Fibroblast of the conjunctiva (primary cell): ENCODE data around the gene CHRNA4.

Experiments
- DNase-seq: peaks from one replicate; pipeline ENCODE4 v3.0.0-alpha.2; 2010; ENCODE audit warnings: low read depth

CHRNA4 gene

DNA sequence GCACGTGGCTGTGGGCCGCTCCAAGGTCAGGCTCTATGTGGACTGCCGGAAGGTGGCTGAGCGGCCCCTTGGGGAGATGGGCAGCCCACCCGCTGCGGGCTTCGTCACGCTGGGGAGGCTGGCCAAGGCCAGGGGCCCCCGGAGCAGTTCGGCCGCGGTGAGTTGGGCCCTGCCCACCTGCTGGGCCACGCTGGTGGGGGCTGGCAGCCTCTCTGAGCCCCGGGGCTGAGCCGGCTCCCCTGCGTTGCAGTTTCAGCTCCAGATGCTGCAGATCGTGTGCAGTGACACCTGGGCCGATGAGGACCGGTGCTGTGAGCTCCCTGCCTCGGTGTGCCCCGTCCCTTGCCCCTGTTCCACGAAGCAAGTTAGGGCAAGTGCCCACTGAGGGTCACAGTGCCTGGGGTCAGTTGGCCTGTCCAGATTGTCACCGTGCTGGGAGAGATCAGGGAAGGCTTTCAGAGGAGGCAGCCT is 41.1 kb downstream of the CHRNA4 start:
- no peak for DNase-seq

DNA sequence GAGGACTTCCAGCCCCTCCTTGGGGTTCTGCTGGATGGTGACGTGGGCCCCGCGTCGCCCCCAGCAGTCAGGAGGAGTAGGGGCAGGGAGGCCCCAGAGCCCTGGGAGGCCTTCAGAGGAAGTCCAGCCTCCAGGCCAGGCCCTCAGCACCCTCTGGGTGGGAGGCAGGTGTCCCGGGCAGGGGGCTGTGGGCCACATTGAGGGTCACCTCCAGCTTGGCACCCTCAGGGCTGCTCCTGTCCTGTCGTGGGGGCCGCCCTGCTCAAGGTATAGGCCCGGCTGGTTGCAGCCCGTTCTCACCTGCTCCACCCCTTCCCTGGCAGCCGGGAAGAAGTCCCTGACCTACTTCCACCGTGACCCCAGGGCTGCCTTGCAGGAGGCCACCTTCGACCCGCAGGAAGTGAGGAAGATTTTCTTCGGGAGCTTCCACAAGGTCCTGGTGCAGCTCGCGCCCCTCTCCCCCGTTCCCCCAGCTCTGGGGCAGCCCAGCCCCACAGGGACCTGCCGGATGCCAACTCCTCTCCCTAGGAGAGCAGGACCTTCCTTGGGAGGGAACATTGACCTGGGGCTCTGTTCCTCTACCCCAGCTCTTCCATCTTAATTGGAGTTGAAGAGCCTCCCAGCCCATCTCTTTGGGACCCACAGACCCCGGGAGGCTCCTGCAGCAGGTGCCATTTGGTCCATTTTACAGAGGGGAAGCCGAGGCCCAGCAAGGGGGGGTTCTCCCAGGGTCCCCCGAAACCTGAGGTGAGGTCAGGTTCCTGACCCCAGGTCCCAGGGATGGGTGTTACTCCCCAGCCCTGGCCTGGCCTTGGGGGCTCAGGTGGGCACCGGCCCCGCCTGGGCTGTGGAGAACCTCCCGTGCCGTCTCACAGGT is 41.7 kb downstream of the CHRNA4 start:
- no peak for DNase-seq

DNA sequence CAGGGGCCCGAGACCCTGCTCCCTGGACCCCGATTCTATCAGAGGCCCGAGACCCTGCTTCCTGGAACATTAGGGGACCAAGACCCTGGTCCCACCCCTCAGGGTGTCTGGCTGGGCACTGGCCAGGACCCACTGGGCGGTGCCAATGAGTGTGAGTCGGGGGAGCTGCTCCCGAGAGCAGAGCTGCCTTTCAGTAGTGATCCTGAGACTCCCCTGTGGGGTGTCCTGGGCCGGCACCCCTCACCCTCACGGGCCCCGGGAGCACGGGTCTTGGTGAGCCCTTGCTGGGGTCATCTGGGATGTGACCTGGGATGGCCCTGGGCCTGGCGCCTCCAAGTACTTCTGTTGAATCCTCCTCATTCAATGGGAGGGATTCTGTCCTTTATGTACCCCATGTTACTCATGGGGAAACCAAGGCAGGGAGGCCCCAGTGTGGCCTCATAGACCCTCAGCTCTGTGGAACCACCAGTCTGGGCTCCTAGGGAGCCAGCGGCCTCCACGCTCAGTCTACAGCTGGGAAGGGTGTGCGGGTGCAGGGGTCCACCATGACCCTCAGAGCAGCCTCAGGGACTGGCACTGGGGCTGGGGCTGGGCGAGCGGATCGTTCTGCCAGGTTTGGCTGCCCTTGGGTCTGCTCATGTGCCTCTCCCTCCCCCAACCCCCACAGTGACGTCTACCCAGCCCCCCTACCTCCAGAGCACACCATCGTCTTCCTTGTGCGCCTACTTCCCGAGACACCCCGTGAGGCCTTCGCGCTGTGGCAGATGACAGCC is 42.6 kb downstream of the CHRNA4 start:
- no peak for DNase-seq

DNA sequence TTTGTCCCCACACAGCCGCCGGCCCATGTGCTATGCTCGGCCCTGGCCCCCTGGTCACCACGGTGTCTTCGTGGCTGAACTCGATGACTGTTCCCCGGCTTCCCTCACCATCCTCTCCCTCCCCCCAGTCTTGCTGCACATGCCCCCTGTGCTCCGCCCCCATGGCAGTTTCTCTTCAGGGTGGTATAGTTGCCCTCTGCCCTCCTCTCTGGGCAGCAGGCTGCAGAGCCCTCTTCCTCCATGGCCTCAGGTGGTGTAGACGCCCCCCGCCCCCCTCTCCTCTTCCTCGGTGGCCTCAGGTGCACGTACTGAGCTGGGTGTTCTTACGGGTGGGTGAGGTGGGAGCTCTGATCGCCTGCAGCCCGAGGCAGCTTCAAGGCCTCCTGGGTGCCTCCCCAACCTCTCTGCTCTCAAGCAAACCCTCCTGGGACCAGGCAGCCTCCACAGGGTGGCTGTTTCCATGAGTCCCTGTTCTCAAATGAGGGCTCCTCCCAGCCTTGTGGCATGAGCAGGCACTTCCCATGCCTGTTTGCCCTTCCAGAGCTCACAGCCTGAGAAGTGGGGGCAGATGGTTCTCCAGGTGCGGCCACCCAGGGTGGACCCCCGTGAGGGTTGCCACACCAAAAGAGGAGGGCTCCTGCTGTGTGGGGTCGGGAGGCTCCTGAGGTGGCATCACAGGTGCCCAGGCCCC is 43.4 kb downstream of the CHRNA4 start:
- no peak for DNase-seq

DNA sequence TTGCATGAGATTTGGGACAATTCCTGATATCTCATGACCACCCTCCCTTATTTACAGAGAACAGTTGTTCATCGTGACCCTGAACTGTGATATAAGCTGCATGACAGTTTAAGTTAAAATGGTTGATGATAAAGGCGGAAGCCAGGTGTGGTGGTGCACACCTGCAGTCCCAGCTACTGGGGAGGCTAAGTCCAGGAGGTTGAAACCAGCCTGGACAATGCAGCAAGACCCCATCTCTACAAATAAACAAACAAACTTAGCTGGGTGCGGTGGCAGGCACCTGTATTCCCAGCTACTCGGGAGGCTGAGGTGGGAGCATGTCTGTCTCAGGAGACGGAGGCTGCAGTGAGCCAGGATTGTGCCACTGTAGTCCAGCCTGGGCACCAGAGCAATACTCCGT is 44.1 kb downstream of the CHRNA4 start:
- DNase-seq, result no peak

DNA sequence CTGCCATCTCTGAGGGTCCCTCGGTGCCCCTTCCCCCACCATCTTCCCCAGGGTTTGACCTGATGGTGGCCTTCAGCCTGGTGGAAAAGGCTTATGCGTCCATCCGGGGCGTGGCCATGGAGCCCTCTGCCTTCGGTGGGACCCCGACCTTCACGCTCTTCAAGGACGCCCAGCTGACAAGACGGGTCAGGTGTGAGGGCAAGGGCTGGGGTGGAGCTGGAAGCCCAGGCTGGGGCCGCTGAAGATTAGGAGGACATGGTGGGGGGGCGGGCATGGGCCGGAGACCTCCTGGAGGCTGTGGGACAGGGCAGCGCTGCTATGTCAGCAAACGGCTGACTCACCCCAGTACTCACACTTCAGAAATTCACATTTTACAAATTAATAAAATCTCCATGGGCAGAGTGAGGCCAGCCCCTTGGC is 44.6 kb downstream of the CHRNA4 start:
- DNase-seq, result no peak

DNA sequence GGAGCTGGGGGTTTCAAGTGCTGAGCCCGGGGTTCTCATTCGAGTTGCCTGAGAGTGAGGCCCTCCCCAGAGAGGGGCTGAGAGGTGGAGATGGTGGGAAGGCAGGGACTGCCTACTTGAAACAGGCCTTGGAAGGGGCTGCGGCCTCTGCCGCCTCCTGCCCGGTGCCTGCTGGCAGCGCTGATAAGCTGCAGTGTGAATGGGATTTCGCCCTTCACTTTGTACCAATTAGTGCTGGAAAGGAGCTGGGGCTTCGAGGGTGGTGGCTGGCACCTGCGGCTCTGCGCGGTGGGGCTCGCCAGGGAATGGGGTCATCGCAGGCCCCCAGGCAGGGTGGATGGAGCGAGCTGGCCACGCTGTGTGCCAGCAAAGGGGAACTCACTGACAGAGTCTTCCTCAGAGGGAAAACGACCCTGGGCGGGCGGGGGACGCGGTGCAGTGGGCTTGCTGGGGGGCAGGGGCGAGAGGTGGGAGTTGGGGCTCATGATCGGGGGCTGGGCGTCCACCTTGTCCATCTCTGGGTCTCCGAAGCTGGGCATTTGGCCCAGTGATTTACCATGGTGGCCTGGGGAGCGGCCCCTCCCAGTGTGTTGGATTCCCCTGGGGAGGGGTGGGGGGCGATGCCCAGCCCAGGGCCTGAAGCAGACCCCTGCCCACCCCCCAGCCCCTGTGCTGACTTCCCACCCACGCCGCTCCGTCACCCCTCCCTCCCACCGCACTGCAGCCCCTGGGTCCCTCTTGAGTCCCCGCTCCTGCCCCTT is 45.2 kb downstream of the CHRNA4 start:
- DNase-seq, result no peak

DNA sequence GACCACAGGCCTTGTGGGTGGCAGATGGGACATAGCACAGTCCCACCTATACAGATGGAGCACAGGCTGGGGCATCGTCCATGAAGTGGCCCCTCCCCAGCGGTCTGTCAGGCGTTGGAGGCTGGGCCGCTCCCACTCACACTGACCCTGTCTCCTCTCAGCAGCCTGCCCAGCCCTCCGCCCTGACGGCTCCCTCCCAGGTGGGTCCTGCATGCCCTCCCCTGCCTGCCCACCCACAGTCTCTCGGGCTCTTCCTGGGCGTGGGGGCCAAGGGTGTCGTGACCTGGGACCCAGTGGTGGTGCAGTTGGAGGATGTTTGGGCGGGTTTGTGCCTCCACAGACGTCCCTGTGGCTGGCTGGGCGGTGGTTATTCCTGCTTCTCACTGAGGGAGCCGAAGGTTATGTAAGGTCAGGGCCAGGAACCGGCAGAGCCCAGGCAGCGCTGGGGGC is 45.9 kb downstream of the CHRNA4 start:
- no peak for DNase-seq

DNA sequence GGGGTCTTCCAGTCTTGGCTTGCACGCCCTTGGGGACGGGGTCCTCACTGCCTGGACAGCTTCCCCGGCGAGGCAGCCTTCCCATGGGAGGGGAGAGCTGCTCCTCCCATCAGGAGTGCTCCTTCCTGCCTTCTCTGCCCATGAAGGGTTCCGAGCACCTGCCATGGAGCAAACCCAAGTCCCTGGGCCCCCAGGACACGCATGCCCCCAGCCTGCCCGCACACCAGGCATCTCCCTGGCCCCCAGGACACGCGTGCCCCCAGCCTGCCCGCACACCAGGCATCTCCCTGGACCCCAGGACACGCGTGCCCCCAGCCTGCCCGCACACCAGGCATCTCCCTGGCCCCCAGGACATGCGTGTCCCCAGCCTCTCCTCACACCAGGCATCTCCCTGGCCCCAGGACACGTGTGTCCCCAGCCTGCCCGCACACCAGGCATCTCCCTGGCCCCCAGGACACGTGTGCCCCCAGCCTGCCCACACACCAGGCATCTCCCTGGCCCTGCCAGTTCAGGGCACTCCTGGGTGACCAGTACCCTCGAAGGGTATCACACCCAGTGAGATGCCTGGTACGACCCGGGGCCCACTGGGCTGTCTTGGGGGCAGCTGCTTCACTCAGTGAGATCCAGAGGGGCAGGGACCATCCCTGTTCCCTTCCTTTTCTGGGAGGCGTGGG is 46.4 kb downstream of the CHRNA4 start:
- DNase-seq, result no peak

DNA sequence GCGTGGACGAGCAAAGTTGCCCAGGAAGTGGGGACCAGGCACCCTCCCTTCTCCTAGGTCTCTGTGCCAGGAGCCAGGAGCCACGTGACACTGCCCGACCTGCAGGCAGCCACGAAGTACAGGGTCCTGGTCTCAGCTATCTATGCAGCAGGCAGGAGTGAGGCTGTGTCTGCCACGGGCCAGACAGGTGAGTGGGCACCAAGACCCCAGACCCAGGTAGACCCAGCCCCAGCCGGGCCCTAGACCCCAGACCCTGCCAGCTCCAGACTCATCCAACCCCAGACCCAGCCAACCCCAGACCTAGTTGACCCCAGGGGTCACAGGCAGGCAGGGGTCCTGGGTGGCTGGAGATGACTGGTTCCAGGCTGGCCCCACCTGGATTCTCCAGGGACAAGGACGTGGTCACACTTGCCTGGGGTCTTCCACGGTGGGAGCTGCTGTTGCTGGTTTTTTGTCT is 47.1 kb downstream of the CHRNA4 start:
- no peak for DNase-seq

DNA sequence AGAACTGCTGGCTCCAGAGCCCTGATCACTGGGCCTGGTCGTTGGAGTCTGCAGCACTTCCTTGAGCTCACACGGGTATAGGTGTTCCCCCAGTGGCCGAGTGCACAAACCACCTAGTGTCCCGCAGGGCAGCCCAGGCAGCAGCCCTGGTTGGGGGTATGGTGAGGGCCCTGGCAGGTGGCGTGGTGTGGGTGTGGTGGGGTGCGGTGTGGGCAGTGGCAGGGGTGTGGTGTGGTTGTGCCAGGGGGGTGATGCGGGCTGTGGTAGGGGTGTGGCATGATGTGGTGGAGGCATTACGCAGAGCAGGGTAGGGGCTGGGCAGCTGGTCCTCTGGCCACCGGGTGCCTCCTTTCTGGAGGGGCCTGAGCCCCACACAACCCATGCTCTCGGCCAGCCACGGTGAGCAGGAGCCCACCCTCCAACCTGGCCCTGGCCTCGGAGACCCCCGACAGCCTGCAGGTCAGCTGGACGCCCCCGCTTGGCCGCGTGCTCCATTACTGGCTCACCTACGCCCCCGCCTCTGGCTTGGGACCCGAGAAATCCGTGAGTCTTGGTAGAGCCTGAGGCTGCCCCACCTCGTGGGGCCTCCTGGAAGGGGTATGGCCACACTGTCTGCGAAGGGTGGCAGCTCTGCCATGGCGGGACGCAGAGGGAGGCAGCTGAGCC is 47.7 kb downstream of the CHRNA4 start:
- DNase-seq, result no peak

DNA sequence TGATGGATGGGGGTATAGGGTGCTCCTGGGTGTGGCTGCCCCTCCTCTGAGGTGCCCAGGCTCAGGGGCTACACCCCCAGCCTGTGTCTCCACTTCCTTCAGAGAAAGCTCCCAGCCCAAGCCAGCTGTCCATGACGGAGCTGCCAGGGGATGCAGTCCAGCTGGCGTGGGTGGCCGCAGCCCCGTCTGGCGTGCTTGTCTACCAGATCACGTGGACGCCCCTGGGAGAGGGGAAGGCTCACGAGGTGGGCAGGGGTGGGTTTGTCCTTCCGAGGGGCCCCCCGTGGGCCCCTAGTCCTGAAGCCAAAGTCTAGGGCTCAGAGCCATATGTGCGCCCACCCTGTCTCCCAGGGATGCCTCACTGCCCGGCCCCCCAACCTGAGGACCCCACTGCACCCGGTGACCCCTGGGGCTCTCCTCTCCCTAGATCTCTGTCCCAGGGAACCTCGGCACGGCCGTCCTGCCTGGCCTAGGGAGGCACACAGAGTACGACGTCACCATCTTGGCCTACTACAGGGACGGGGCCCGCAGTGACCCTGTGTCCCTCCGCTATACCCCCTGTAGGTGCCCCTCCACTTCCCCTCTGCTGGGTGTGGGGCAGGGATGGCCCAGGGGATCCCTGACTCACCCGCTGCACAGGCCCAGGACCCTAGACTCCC is 48.3 kb downstream of the CHRNA4 start:
- no peak for DNase-seq

DNA sequence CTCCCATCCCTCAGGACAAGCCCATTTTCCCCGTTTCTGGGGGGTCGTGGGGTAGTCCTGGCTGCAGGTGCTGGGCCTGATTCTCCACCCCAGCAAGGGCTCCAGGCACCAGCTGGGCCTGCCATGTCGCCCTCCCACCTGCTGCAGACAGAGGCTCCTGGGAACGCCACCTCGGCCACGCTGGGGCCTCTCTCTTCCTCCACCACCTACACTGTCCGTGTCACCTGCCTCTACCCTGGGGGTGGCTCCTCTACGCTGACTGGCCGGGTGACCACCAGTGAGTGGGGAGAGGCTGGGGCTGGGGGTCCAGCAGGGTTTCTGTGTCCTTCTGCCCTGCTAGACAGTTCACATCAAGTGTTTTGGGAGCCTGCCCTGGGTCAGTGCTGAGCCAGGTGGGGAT is 48.9 kb downstream of the CHRNA4 start:
- no peak for DNase-seq

DNA sequence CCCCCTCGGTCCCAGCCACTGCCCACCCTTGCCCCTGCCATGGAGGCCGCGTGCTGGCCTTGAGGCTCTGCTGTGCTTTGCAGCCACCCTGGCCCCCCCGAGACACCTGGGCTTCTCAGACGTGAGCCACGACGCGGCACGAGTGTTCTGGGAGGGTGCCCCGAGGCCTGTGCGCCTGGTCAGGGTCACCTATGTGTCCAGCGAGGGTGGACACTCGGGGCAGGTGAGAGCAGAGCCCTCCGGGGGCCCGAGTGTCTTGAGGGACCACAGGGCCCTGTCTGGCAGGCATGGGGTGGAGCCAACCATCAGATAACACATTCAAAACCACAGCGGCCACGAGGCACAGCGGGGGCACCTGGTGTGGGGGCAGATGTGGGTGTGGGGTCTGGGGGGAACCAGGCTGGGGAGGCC is 49.3 kb downstream of the CHRNA4 start:
- DNase-seq, result no peak

DNA sequence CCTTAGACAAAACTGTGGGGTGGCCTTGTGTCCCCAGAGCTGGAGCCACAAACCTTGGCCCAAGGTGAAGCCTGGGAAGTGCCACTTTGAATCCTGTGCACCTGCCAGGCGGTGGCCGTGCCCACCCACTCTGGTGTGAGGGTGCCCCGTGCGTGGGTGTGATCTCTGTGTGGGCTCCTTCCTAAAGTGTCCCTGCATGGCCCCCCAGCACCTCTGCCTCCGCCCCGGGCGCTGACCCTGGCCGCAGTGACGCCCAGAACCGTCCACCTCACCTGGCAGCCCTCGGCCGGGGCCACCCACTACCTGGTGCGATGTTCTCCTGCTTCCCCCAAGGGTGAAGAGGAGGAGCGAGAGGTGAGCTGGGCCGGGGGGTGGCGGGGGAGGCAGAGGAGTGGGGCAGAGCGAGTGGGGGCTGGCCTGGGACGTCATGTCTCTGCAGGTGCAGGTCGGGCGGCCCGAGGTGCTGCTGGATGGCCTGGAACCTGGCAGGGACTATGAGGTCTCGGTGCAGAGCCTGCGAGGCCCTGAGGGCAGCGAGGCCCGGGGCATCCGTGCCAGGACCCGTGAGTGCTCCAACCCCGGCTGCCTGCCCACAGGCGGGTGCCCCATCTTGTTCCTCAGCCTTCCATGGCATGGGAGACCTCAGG is 49.8 kb downstream of the CHRNA4 start:
- DNase-seq, result no peak

DNA sequence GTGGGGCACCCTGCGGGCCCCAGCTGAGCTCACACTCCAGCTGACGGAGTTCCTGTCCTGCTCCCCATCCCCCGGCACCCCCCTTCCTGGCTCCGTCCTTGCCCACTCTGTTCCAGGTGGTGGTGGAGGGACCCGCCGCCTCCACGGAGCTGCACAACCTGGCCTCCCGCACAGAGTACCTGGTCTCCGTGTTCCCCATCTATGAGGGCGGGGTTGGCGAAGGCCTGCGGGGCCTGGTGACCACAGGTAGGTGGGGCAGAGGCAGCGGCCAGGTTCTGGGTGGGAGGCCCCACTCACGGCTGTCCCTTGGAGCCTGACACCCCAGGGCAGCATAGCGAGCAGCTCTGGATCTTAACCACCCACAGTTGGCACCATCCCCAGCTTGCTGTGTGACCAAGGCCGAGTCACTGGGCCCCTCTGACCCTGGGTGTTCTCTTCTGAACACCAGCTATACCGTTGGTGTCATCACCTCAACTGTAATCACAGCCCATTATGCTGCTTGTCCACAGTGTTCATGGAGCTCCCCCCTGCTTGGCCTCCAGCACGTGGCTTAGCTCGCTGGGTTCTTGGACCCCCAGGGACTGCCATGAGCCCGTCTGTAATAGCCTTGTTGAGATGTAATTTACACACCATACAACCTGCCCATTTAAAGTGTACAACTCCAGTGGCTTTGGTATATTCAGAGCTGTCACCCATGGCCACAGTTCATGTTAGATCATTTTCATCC is 50.7 kb downstream of the CHRNA4 start:
- no peak for DNase-seq

DNA sequence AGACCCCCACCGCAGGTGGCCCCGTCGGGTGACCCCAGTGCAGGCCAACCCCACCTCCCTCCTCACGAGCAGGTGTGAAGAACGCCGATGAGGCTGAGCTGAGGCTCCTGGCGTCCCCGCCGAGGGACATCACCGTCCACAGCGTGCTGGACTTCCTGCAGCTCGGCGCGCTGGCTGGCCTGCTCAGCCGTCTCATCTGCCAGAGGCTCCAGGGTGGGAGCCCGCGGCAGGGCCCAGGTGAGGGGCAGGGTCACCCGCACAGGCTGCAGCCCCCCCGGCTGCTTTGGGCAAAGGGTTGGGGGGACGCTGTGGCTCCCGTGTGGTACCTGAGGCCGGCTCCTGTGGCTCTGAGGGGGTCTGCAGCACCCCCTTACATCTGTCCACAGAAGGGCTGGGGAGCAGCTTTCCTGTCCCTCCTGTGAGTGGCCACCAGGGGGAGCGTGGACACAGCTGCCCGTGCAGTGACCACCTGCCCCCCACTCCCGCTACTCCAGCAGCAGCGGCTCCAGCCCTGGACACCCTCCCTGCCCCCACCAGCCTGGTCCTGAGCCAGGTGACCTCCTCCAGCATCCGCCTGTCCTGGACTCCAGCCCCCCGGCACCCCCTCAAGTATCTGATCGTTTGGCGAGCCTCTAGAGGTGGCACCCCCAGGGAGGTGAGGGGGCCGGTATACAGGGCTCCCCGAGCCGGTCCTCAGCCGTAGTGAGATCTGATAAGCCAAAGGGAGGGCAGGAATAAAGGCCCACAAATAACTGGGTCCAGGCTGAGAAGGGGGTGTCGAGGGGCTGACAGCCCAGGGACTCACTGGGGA is 51.7 kb downstream of the CHRNA4 start:
- no peak for DNase-seq
